Endothelial cell (in vitro differentiated cells): ENCODE measurements around the gene MAML2. TPM values are rescaled to one million over a fixed set of nuclear protein-coding genes. Genes with fewer than 3 reads are reported as not detected.

Experiments used
- DNase-seq: peaks from one replicate; pipeline ENCODE4 v3.0.0; 2021; ENCODE audit warnings: low spot score
- H3K27ac Mint-ChIP-seq: one replicate; pipeline ENCODE4 v1.8.0; 2021; ENCODE audit warnings: mixed read lengths, inconsistent platforms; ENCODE audit not compliant: unreplicated experiment
- H3K27me3 Mint-ChIP-seq: one replicate; pipeline ENCODE4 v1.8.0; 2021; ENCODE audit warnings: mild to moderate bottlenecking, moderate library complexity, mixed read lengths, inconsistent platforms; ENCODE audit not compliant: unreplicated experiment
- H3K36me3 Mint-ChIP-seq: one replicate; pipeline ENCODE4 v1.8.0; 2021; ENCODE audit warnings: mild to moderate bottlenecking, low read depth, mixed read lengths, inconsistent platforms; ENCODE audit not compliant: unreplicated experiment
- H3K4me1 Mint-ChIP-seq: one replicate; pipeline ENCODE4 v1.8.0; 2021; ENCODE audit warnings: mild to moderate bottlenecking, mixed read lengths, inconsistent platforms; ENCODE audit not compliant: unreplicated experiment
- H3K4me3 Mint-ChIP-seq: one replicate; pipeline ENCODE4 v1.8.0; 2021; ENCODE audit warnings: mild to moderate bottlenecking, mixed read lengths, inconsistent platforms; ENCODE audit not compliant: unreplicated experiment
- H3K9me3 Mint-ChIP-seq: one replicate; pipeline ENCODE4 v1.8.0; 2021; ENCODE audit warnings: mixed read lengths, inconsistent platforms; ENCODE audit not compliant: unreplicated experiment
- CTCF ChIP-seq: fragments of 200-600 bp; sonication (generic); IDR thresholded peaks from one replicate; pipeline ENCODE4 v1.5.0; 2021; ENCODE audit warnings: antibody characterized with exemption; ENCODE audit not compliant: unreplicated experiment
- total RNA-seq: library from RNA; stranded (reverse); fragmentation: NEBNext Ultra II Directional; extraction: Animal tissue kit (Norgen Biotek cat#: 25700); gene quantifications from one replicate; pipeline ENCODE4 v1.2.1, GENCODE V29; 2021; ENCODE audit not compliant: unreplicated experiment

The MAML2 gene
- total RNA-seq, 1 donor from 2014 or later, result 6.2 TPM

- Mint-ChIP-seq H3K27me3 (peaks cover 5% of the 10 kb centered on the region), H3K4me3 (no peak overlapping the region), H3K9me3 (no peaks in the 10 kb centered on the region), H3K4me1 (peaks cover 51% of the 10 kb centered on the region), H3K36me3 (no peaks in the 10 kb centered on the region), H3K27ac (peak overlapping the region; percentile 32)
- no peak for TF ChIP-seq CTCF
- no peak for DNase-seq
Observed at GRCh38 chr11:96257972-96258934, 84.7 kb downstream of the MAML2 start.

- Mint-ChIP-seq H3K27me3 (peaks cover 5% of the 10 kb centered on the region), H3K4me3 (no peak overlapping the region), H3K27ac (no peak overlapping the region), H3K36me3 (no peaks in the 10 kb centered on the region), H3K4me1 (peaks cover 57% of the 10 kb centered on the region), H3K9me3 (no peaks in the 10 kb centered on the region)
- no peak for TF ChIP-seq CTCF
- DNase-seq, result no peak
Observed at GRCh38 chr11:96257036-96257435, 86.0 kb downstream of the MAML2 start.

GRCh38 chr11:96256215-96257011 lies 86.6 kb downstream of the MAML2 start:
- H3K36me3 Mint-ChIP-seq, result no peaks in the 10 kb centered on the region
- H3K4me3 Mint-ChIP-seq, result no peak overlapping the region
- peaks cover 58% of the 10 kb centered on the region for H3K4me1 Mint-ChIP-seq
- H3K27ac Mint-ChIP-seq, result peak overlapping the region; percentile 43
- TF ChIP-seq CTCF, result no peak
- H3K27me3 Mint-ChIP-seq, result peaks cover 5% of the 10 kb centered on the region
- DNase-seq, result no peak
- no peaks in the 10 kb centered on the region for H3K9me3 Mint-ChIP-seq

GRCh38 chr11:96254854-96255253 lies 88.1 kb downstream of the MAML2 start:
- Mint-ChIP-seq H3K9me3 (no peaks in the 10 kb centered on the region), H3K4me1 (peaks cover 58% of the 10 kb centered on the region), H3K27ac (peak overlapping the region; percentile 81), H3K4me3 (no peak overlapping the region), H3K36me3 (no peaks in the 10 kb centered on the region), H3K27me3 (peaks cover 8% of the 10 kb centered on the region)
- DNase-seq, result no peak
- no peak for TF ChIP-seq CTCF

- Mint-ChIP-seq H3K36me3 (no peaks in the 10 kb centered on the region), H3K9me3 (no peaks in the 10 kb centered on the region), H3K27ac (peak overlapping the region; percentile 97), H3K4me3 (peak overlapping the region; percentile 33), H3K4me1 (peaks cover 57% of the 10 kb centered on the region), H3K27me3 (peaks cover 8% of the 10 kb centered on the region)
- no peak for TF ChIP-seq CTCF
- DNase-seq, result peak; percentile 30
Observed at GRCh38 chr11:96254087-96254486, 88.9 kb downstream of the MAML2 start.
